ENCODE data around the gene TNFSF12. TPM values are rescaled to one million over a fixed set of nuclear protein-coding genes. Genes with fewer than 3 reads are reported as not detected.

Gene TNFSF12
- total RNA-seq, 1 experiment from 2014 or later: 15.2 TPM

DNA sequence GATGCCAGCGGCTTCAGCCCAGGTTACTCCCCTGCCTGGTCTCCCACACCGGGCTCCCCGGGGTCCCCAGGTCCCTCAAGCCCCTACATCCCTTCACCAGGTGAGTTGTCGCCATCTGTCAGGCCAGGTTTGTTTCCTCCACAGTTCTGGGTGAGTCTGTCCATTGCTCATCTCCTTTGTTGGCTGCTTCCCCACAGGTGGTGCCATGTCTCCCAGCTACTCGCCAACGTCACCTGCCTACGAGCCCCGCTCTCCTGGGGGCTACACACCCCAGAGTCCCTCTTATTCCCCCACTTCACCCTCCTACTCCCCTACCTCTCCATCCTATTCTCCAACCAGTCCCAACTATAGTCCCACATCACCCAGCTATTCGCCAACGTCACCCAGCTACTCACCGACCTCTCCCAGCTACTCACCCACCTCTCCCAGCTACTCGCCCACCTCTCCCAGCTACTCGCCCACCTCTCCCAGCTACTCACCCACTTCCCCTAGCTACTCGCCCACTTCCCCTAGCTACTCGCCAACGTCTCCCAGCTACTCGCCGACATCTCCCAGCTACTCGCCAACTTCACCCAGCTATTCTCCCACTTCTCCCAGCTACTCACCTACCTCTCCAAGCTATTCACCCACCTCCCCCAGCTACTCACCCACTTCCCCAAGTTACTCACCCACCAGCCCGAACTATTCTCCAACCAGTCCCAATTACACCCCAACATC lies 35.9 kb upstream of the TNFSF12 start:
- peaks cover 24% of the 10 kb centered on the region for H3K36me3 ChIP-seq (ENCODE audit: low read depth, low read length)
- H3K79me2 ChIP-seq (ENCODE audit: low read length): no peaks in the 10 kb centered on the region
- H3K4me1 ChIP-seq (ENCODE audit: insufficient read depth, low read length): no peaks in the 10 kb centered on the region
- TF ChIP-seq, protein P1, sequence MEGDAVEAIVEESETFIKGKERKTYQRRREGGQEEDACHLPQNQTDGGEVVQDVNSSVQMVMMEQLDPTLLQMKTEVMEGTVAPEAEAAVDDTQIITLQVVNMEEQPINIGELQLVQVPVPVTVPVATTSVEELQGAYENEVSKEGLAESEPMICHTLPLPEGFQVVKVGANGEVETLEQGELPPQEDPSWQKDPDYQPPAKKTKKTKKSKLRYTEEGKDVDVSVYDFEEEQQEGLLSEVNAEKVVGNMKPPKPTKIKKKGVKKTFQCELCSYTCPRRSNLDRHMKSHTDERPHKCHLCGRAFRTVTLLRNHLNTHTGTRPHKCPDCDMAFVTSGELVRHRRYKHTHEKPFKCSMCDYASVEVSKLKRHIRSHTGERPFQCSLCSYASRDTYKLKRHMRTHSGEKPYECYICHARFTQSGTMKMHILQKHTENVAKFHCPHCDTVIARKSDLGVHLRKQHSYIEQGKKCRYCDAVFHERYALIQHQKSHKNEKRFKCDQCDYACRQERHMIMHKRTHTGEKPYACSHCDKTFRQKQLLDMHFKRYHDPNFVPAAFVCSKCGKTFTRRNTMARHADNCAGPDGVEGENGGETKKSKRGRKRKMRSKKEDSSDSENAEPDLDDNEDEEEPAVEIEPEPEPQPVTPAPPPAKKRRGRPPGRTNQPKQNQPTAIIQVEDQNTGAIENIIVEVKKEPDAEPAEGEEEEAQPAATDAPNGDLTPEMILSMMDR (conservative IDR thresholded peaks at IDR 0.05; ENCODE audit: low read depth, low read length): no peak
- intact Hi-C loops (cut with micrococcal nuclease): no loop called here
- H3K4me3 ChIP-seq (ENCODE audit: low read length): no peak overlapping the region
- no peak overlapping the region for H3K4me2 ChIP-seq (ENCODE audit: low read length)
- H3K27me3 ChIP-seq (ENCODE audit: low read length): no peaks in the 10 kb centered on the region
- H4K20me1 ChIP-seq (ENCODE audit: low read length): no peaks in the 10 kb centered on the region
- ATAC-seq (no peak), DNase-seq (no peak)
- BruUV-seq (replicated peaks): no TSS peak
- ChIA-PET CTCF (interaction anchor here (0.6 to 0.8 kb wide), 3 partner anchors 11 to 48 kb away, joined by 3 to 4 read pairs (median 4); no protein-coding TSS in a partner anchor), POLR2A (ENCODE audit: unreplicated experiment) (interaction anchor here (0.7 kb wide), 1 partner anchor 156 kb away, joined by 3 read pairs; no protein-coding TSS in a partner anchor)
- no peak overlapping the region for H2AFZ ChIP-seq (ENCODE audit: low read length)
- no peak overlapping the region for H3K9ac ChIP-seq (ENCODE audit: low read length)
- H3K27ac ChIP-seq (ENCODE audit: low read length): no peak overlapping the region
- H3F3A ChIP-seq (ENCODE audit: low read length, unreplicated experiment): no peaks in the 10 kb centered on the region
- H3K9me2 ChIP-seq (replicated peaks; ENCODE audit: low read length): no peaks in the 10 kb centered on the region
- no peaks in the 10 kb centered on the region for H3K9me3 ChIP-seq (ENCODE audit: low read length)

DNA sequence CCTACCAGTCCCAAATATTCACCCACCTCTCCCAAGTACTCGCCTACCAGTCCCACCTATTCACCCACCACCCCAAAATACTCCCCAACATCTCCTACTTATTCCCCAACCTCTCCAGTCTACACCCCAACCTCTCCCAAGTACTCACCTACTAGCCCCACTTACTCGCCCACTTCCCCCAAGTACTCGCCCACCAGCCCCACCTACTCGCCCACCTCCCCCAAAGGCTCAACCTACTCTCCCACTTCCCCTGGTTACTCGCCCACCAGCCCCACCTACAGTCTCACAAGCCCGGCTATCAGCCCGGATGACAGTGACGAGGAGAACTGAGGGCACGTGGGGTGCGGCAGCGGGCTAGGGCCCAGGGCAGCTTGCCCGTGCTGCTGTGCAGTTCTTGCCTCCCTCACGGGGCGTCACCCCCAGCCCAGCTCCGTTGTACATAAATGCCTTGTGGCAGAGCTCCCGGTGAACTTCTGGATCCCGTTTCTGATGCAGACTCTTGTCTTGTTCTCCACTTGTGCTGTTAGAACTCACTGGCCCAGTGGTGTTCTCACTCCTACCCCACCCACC lies 34.9 kb upstream of the TNFSF12 start:
- H3K36me3 ChIP-seq (ENCODE audit: low read depth, low read length): peaks cover 17% of the 10 kb centered on the region
- TSS peak; percentile 63 for BruUV-seq (replicated peaks)
- POLR2A ChIA-PET (ENCODE audit: unreplicated experiment): no interaction called here

More for the DNA sequence above, 34.9 kb upstream of the TNFSF12 start:
- Histone ChIP-seq H3K27ac (ENCODE audit: low read length) (no peak overlapping the region), H3F3A (ENCODE audit: low read length, unreplicated experiment) (no peaks in the 10 kb centered on the region), H3K9me2 (replicated peaks; ENCODE audit: low read length) (no peaks in the 10 kb centered on the region), H3K4me3 (ENCODE audit: low read length) (no peak overlapping the region), H3K4me2 (ENCODE audit: low read length) (no peak overlapping the region), H3K79me2 (ENCODE audit: low read length) (no peaks in the 10 kb centered on the region), H3K27me3 (ENCODE audit: low read length) (no peaks in the 10 kb centered on the region), H4K20me1 (ENCODE audit: low read length) (no peaks in the 10 kb centered on the region), H3K4me1 (ENCODE audit: insufficient read depth, low read length) (no peaks in the 10 kb centered on the region), H3K9me3 (ENCODE audit: low read length) (no peaks in the 10 kb centered on the region), H2AFZ (ENCODE audit: low read length) (no peak overlapping the region), H3K9ac (ENCODE audit: low read length) (no peak overlapping the region)
- intact Hi-C loops (cut with micrococcal nuclease): loop anchor here (1.0 kb wide), 1 partner anchor 47 kb away; the partner anchor contains the start of gene SENP3
- CTCF ChIA-PET: interaction anchor here (0.6 to 1.2 kb wide), 2 partner anchors 47 to 77 kb away, joined by 8 to 9 read pairs; no protein-coding TSS in a partner anchor
- ATAC-seq (no peak), DNase-seq (no peak)
- no peak for TF ChIP-seq EZH2phosphoT487 (IDR thresholded peaks at IDR 0.05; ENCODE audit: borderline replicate concordance, low read length)
- TF ChIP-seq, protein P1 (conservative IDR thresholded peaks at IDR 0.05; ENCODE audit: low read depth, low read length): no peak
- TF ChIP-seq EZH2 (IDR thresholded peaks at IDR 0.05; ENCODE audit: low read length, unreplicated experiment): no peak

Data from PC-3 (cell line).